ES-I3 (cell line): ENCODE results near the gene TRIM71.

Experiments used
- H3K36me3 ChIP-seq: 2 replicates; pipeline ENCODE4 v1.6.1; 2013; ENCODE audit warnings: mild to moderate bottlenecking, low read length, control low read depth, moderate library complexity; ENCODE audit not compliant: insufficient read depth
- H3K4me1 ChIP-seq: 2 replicates; pipeline ENCODE4 v1.6.1; 2013; ENCODE audit warnings: mild to moderate bottlenecking, control low read depth, low read length; ENCODE audit not compliant: insufficient read depth
- H3K9ac ChIP-seq: 2 replicates; pipeline ENCODE4 v1.6.1; 2013; ENCODE audit warnings: low read depth, mild to moderate bottlenecking, low read length, moderate library complexity
- H3K9me3 ChIP-seq: 2 replicates; pipeline ENCODE4 v1.6.1; 2013; ENCODE audit warnings: mild to moderate bottlenecking, low read length, moderate library complexity; ENCODE audit not compliant: control insufficient read depth, insufficient read depth

The TRIM71 gene

DNA sequence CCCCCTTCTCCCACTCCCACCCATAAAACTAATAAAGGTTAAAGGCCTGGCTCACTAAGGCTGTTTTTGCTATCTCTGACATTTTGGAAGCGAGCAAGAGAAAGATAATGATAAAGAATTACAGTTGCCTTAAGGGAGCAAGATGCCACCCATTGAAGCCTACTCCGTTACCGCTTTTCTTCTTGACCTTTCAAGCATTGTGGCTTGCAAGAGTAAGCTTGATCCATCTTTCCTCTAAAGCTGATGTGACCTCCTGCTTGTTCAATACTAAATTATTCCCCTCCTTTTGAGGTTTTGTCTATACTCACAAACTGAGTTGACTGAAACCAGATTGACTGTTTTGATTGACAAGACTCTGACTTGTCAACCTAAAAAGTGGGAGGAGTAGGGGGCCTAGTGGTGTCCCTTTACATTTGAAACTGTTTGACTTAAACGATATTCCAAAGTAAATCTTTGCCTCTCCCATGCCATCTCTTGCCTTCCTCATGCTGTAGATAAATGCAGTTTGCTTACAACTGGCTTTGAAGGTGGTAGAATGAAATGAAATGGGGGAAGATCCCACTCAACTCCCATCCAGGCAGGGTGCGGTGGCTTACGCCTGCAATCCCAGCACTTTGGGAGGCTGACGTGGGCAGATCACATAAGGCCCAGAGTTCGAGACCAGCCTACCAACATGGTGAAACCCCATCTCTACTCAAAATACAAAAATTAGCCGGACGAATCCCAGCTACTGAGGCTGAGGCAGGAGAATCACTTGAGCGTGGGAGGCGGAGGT lies 8.0 kb downstream of the TRIM71 start:
- Histone ChIP-seq H3K4me1 (peaks cover 43% of the 10 kb centered on the region), H3K36me3 (peaks cover 12% of the 10 kb centered on the region), H3K9me3 (no peaks in the 10 kb centered on the region), H3K9ac (no peak overlapping the region; the same call in 1 of the 2 replicates)

GRCh38 chr3:32831062-32831461 lies 13.3 kb downstream of the TRIM71 start:
- Histone ChIP-seq H3K9me3 (no peaks in the 10 kb centered on the region), H3K36me3 (peaks cover under 1% of the 10 kb centered on the region), H3K9ac (no peak overlapping the region), H3K4me1 (peaks cover 39% of the 10 kb centered on the region)

GRCh38 chr3:32831791-32832190 lies 14.0 kb downstream of the TRIM71 start:
- Histone ChIP-seq H3K9ac (no peak overlapping the region), H3K36me3 (no peaks in the 10 kb centered on the region; the same call in 1 of the 2 replicates), H3K9me3 (no peaks in the 10 kb centered on the region), H3K4me1 (peaks cover 43% of the 10 kb centered on the region)

DNA sequence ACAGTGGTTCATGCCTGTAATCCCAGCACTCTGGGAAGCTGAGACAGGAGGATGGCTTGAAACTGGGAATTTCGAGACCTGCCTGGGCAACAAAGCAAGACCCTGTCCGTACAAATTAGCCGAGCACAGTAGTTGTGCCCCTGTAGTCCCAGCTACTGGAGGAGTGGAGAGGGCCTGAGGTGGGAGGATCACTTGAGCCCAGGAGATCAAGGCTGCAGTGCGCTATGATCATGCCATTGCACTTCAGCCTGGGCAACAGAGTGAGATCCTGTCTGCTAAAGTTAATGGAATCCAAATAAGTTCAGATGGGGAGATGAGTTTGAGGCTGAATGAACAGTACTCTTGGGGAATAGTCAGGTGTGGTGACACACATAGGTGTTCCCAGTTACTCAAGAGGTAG lies 14.4 kb downstream of the TRIM71 start:
- no peaks in the 10 kb centered on the region; the same call in 1 of the 2 replicates for H3K36me3 ChIP-seq
- H3K9ac ChIP-seq = no peak overlapping the region
- no peaks in the 10 kb centered on the region for H3K9me3 ChIP-seq
- peaks cover 44% of the 10 kb centered on the region for H3K4me1 ChIP-seq

GRCh38 chr3:32835049-32835371 lies 17.2 kb downstream of the TRIM71 start:
- Histone ChIP-seq H3K4me1 (peaks cover 56% of the 10 kb centered on the region), H3K9ac (peak overlapping the region; percentile 5; the same call in 1 of the 2 replicates), H3K9me3 (no peaks in the 10 kb centered on the region), H3K36me3 (no peaks in the 10 kb centered on the region; the same call in 1 of the 2 replicates)

GRCh38 chr3:32835961-32836360 lies 18.2 kb downstream of the TRIM71 start:
- Histone ChIP-seq H3K9me3 (no peaks in the 10 kb centered on the region), H3K4me1 (peaks cover 66% of the 10 kb centered on the region), H3K36me3 (no peaks in the 10 kb centered on the region; the same call in 1 of the 2 replicates), H3K9ac (no peak overlapping the region)

DNA sequence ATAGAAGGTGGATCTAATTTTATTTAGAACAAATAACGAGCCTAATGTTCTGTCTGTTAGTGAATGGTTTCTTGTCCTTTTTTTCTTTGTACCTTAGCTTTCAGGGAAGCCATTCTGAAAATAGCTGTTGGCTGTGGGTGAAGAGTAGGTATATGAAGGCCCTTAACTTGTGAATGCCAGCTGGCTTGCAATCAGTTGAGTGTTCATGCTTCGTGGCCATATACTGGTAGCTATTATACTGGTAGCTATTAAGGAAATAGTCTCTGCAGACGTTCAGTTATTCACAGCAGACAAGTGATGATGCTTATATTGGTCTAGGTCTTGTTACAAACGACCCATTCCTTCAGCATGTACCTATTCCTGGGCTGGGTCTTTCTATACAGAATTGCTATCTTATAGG lies 18.8 kb downstream of the TRIM71 start:
- no peaks in the 10 kb centered on the region for H3K36me3 ChIP-seq
- peaks cover 71% of the 10 kb centered on the region for H3K4me1 ChIP-seq
- H3K9ac ChIP-seq = no peak overlapping the region
- H3K9me3 ChIP-seq = no peaks in the 10 kb centered on the region

DNA sequence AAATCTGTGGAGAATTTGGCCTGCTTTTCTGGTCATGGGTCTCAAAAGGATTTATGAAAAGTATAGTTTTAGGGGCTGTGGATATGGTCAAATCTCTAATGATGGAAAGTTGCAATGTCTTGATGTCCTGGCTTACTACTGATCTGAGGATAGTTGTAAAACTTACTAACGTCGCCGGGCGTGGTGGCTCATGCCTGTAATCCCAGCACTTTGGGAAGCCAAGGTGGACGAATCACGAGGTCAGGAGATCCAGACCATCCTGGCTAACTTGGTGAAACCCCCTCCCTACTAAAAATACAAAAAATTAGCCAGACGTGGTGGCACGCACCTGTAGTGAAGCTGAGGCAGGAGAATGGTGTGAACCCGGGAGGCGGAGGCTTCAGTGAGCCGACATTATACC lies 19.6 kb downstream of the TRIM71 start:
- H3K36me3 ChIP-seq = no peaks in the 10 kb centered on the region
- peaks cover 72% of the 10 kb centered on the region for H3K4me1 ChIP-seq
- H3K9me3 ChIP-seq = no peaks in the 10 kb centered on the region
- peak overlapping the region; percentile 25; the same call in 1 of the 2 replicates for H3K9ac ChIP-seq

DNA sequence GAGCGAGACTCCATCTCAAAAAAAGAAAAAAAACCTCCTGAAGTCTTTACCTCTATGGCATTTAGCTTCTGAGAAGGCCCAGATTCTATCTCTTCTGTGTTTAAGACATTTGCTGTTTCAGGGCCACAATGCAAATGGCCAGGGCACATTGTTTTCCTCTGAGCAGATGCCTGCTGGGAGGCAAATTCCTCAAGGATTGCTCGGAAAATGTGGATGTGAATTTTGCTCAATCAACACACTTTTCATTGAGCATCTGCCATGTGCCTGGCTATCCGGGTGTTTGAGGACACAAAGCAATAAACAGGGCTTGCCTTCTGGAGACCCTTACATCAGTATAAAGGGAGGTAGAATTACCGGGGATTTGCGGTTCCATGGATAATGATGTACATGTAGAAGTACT lies 20.0 kb downstream of the TRIM71 start:
- Histone ChIP-seq H3K9ac (peak overlapping the region; percentile 25; the same call in 1 of the 2 replicates), H3K36me3 (no peaks in the 10 kb centered on the region), H3K4me1 (peaks cover 74% of the 10 kb centered on the region), H3K9me3 (no peaks in the 10 kb centered on the region)

- Histone ChIP-seq H3K36me3 (no peaks in the 10 kb centered on the region), H3K4me1 (peaks cover 79% of the 10 kb centered on the region), H3K9me3 (no peaks in the 10 kb centered on the region), H3K9ac (0 out of 2 replicates have a peak overlapping the region, but pooled peaks have one; percentile 5)
Observed at GRCh38 chr3:32839714-32840085, 21.9 kb downstream of the TRIM71 start.

- Histone ChIP-seq H3K4me1 (peaks cover 81% of the 10 kb centered on the region), H3K9ac (peak overlapping the region; percentile 5; the same call in 1 of the 2 replicates), H3K36me3 (no peaks in the 10 kb centered on the region), H3K9me3 (no peaks in the 10 kb centered on the region)
Observed at GRCh38 chr3:32840086-32840841, 22.5 kb downstream of the TRIM71 start.

- Histone ChIP-seq H3K9ac (no peak overlapping the region), H3K36me3 (no peaks in the 10 kb centered on the region), H3K4me1 (peaks cover 81% of the 10 kb centered on the region), H3K9me3 (no peaks in the 10 kb centered on the region)
Observed at GRCh38 chr3:32841341-32841740, 23.5 kb downstream of the TRIM71 start.

GRCh38 chr3:32841867-32842470 lies 24.2 kb downstream of the TRIM71 start:
- Histone ChIP-seq H3K36me3 (no peaks in the 10 kb centered on the region), H3K9ac (peak overlapping the region; percentile 11; the same call in 1 of the 2 replicates), H3K4me1 (peaks cover 79% of the 10 kb centered on the region), H3K9me3 (no peaks in the 10 kb centered on the region)

GRCh38 chr3:32842531-32842931 lies 24.7 kb downstream of the TRIM71 start:
- Histone ChIP-seq H3K4me1 (peaks cover 76% of the 10 kb centered on the region), H3K9ac (peak overlapping the region; percentile 12; the same call in 1 of the 2 replicates), H3K9me3 (no peaks in the 10 kb centered on the region), H3K36me3 (no peaks in the 10 kb centered on the region)
